H1 (cell line): ENCODE results near the gene AUH. TPM values are rescaled to one million over a fixed set of nuclear protein-coding genes. Genes with fewer than 3 reads are reported as not detected.

Experiments used
- CTCF ChIA-PET: fragments of 300-600 bp; sonication (Branson Sonifier 250); formaldehyde crosslinking; loops from one replicate; lab custom pipeline; 2021; ENCODE audit not compliant: partially characterized antibody; lab: Charles Lee
- POLR2A ChIA-PET: fragments of 300-600 bp; sonication (Branson Sonifier 250); formaldehyde crosslinking; loops from one replicate; lab custom pipeline; 2021; ENCODE audit warnings: inconsistent platforms; ENCODE audit not compliant: partially characterized antibody; lab: Charles Lee
- DNase-seq, 2 experiments: peaks; one replicate each; pipeline versions ENCODE4 v3.0.0 to v3.0.0-alpha.2; 2010 to 2022; ENCODE audit warnings: low spot score in 2 of 2, low read depth in 1 of 2, mixed read lengths in 1 of 2
- FAIRE-seq: peaks from 2 replicates; lab custom pipeline; 2011; peaks lifted over from hg19 to GRCh38; lab: Jason Lieb, UNC
- H2AFZ ChIP-seq: 2 replicates; pipeline ENCODE4 v1.8.1; 2012; ENCODE audit warnings: low read length, inconsistent platforms
- H2AK5ac ChIP-seq: 2 replicates; pipeline ENCODE4 v1.6.1; 2013; ENCODE audit warnings: low read depth, low read length
- H2BK120ac ChIP-seq: replicated peaks from 2 replicates; pipeline ENCODE3; 2013; ENCODE audit warnings: low read depth, low read length, inconsistent platforms
- H2BK12ac ChIP-seq: 2 replicates; pipeline ENCODE4 v1.6.1; 2013; ENCODE audit warnings: low read depth, low read length
- H2BK15ac ChIP-seq: 2 replicates; pipeline ENCODE4 v1.6.1; 2013; ENCODE audit warnings: low read length
- H2BK20ac ChIP-seq: 2 replicates; pipeline ENCODE4 v1.6.1; 2013; ENCODE audit warnings: low read length
- H2BK5ac ChIP-seq: 2 replicates; pipeline ENCODE4 v1.6.1; 2013; ENCODE audit warnings: low read depth, low read length
- H3K14ac ChIP-seq: 2 replicates; pipeline ENCODE4 v1.6.1; 2013; ENCODE audit warnings: inconsistent platforms; ENCODE audit not compliant: insufficient read length
- H3K18ac ChIP-seq: 2 replicates; pipeline ENCODE4 v1.6.1; 2013; ENCODE audit warnings: low read length; ENCODE audit errors: extremely low read depth
- H3K23ac ChIP-seq: 2 replicates; pipeline ENCODE4 v1.6.1; 2013; ENCODE audit warnings: inconsistent platforms; ENCODE audit not compliant: insufficient read length
- H3K23me2 ChIP-seq: 2 replicates; pipeline ENCODE4 v1.6.1; 2013; ENCODE audit warnings: low read depth, low read length
- H3K27ac ChIP-seq: 2 replicates; pipeline ENCODE4 v1.6.1; 2011; ENCODE audit warnings: low read depth, low read length, inconsistent platforms
- H3K27me3 ChIP-seq, 4 experiments: replicated peaks in 1 of 4; 1 replicate in 1 of 4; 2 replicates in 3 of 4; pipeline versions ENCODE4 v1.6.1 to v1.8.1; 2011 to 2013; ENCODE audit warnings: low read length in 3 of 4, mild to moderate bottlenecking in 3 of 4, inconsistent platforms in 2 of 4, mixed read lengths in 2 of 4, moderate library complexity in 1 of 4; ENCODE audit not compliant: control insufficient read depth in 3 of 4, insufficient read depth in 3 of 4; ENCODE audit errors: extremely low read depth in 1 of 4
- H3K36me3 ChIP-seq, 4 experiments: 2 replicates each; pipeline versions ENCODE4 v1.6.1 to v1.8.1; 2011 to 2013; ENCODE audit warnings: mild to moderate bottlenecking in 4 of 4, low read length in 3 of 4, moderate library complexity in 2 of 4, control low read depth in 1 of 4, inconsistent platforms in 1 of 4; ENCODE audit not compliant: insufficient read depth in 4 of 4, control insufficient read depth in 2 of 4
- H3K4ac ChIP-seq: replicated peaks from 2 replicates; pipeline ENCODE3; 2013; ENCODE audit warnings: low read length, low read depth, mixed read lengths, inconsistent platforms; ENCODE audit not compliant: insufficient read length
- H3K4me1 ChIP-seq, 4 experiments: replicated peaks in 1 of 4; 1 replicate in 1 of 4; 2 replicates in 3 of 4; pipeline versions ENCODE4 v1.6.1 to v1.8.1; 2011 to 2013; ENCODE audit warnings: low read length in 3 of 4, inconsistent platforms in 2 of 4, mixed read lengths in 1 of 4; ENCODE audit not compliant: insufficient read depth in 4 of 4, control insufficient read depth in 3 of 4
- H3K4me2 ChIP-seq, 2 experiments: 2 replicates each; pipeline versions ENCODE4 v1.6.1 to v1.8.1; 2011 to 2013; ENCODE audit warnings: low read depth in 2 of 2, low read length in 2 of 2, control low read depth in 1 of 2, inconsistent platforms in 1 of 2, mild to moderate bottlenecking in 1 of 2; ENCODE audit not compliant: insufficient read depth in 1 of 2
- H3K4me3 ChIP-seq, 4 experiments: fragments of 200-600, 300-600 bp in 1 of 4; sonication (generic), shearing (Covaris generic), sonication (Bioruptor Twin) in 1 of 4; 2 replicates each; pipeline versions ENCODE4 v1.5.1 to v1.8.1; 2011 to 2016; ENCODE audit warnings: low read length in 4 of 4, low read depth in 3 of 4, control low read depth in 2 of 4, inconsistent platforms in 2 of 4, mild to moderate bottlenecking in 2 of 4, mixed read lengths in 1 of 4, moderate library complexity in 1 of 4; ENCODE audit not compliant: insufficient read depth in 2 of 4; ENCODE audit errors: extremely low read depth in 1 of 4
- H3K56ac ChIP-seq: replicated peaks from 2 replicates; pipeline ENCODE3; 2013; ENCODE audit warnings: low read depth, mild to moderate bottlenecking, mixed read lengths, low read length, inconsistent platforms; ENCODE audit not compliant: insufficient read length
- H3K79me1 ChIP-seq: 2 replicates; pipeline ENCODE4 v1.6.1; 2013; ENCODE audit warnings: low read depth, low read length, control low read depth
- H3K79me2 ChIP-seq, 2 experiments: 2 replicates each; pipeline versions ENCODE4 v1.6.1 to v1.8.1; 2012 to 2013; ENCODE audit warnings: low read length in 2 of 2, mild to moderate bottlenecking in 2 of 2, inconsistent platforms in 1 of 2; ENCODE audit not compliant: insufficient read depth in 2 of 2, control insufficient read depth in 1 of 2
- H3K9ac ChIP-seq, 4 experiments: replicated peaks in 1 of 4; 1 replicate in 1 of 4; 2 replicates in 3 of 4; pipeline versions ENCODE4 v1.6.1 to v1.8.1; 2011 to 2013; ENCODE audit warnings: low read depth in 3 of 4, low read length in 3 of 4, control low read depth in 2 of 4, mild to moderate bottlenecking in 2 of 4, moderate library complexity in 2 of 4, inconsistent platforms in 1 of 4; ENCODE audit errors: extremely low read depth in 1 of 4
- H3K9me3 ChIP-seq, 2 experiments: 2 replicates each; pipeline versions ENCODE4 v1.6.1 to v1.8.1; 2012 to 2013; ENCODE audit warnings: mild to moderate bottlenecking in 2 of 2, moderate library complexity in 2 of 2, control low read depth in 1 of 2, inconsistent platforms in 1 of 2, low read depth in 1 of 2, low read length in 1 of 2, mixed read lengths in 1 of 2; ENCODE audit not compliant: insufficient read depth in 2 of 2
- H4K20me1 ChIP-seq, 2 experiments: replicated peaks in 1 of 2; 2 replicates each; pipeline versions ENCODE3 to v1.8.1; 2011 to 2013; ENCODE audit warnings: inconsistent platforms in 2 of 2, low read length in 2 of 2, mild to moderate bottlenecking in 1 of 2; ENCODE audit not compliant: insufficient read depth in 2 of 2, control insufficient read depth in 1 of 2
- H4K5ac ChIP-seq: 2 replicates; pipeline ENCODE4 v1.6.1; 2013; ENCODE audit warnings: low read length, low read depth, mixed read lengths, inconsistent platforms; ENCODE audit not compliant: insufficient read length
- H4K8ac ChIP-seq: 2 replicates; pipeline ENCODE4 v1.8.0; 2013; ENCODE audit warnings: mild to moderate bottlenecking, moderate library complexity, low read length, inconsistent platforms; ENCODE audit not compliant: insufficient read depth; ENCODE audit errors: extremely low read depth
- H4K91ac ChIP-seq: replicated peaks from 2 replicates; pipeline ENCODE3; 2013; ENCODE audit warnings: low read length, mixed read lengths, inconsistent platforms; ENCODE audit not compliant: insufficient read length
- ATF3 ChIP-seq: IDR thresholded peaks from 2 replicates; pipeline ENCODE4 v1.6.1; 2011; ENCODE audit warnings: low read depth, mild to moderate bottlenecking, low read length; ENCODE audit not compliant: insufficient read depth
- CHD1 ChIP-seq: IDR thresholded peaks from 2 replicates; pipeline ENCODE4 v1.6.1; 2012; ENCODE audit warnings: low read depth, low read length, improper control_type of control experiment
- KDM1A ChIP-seq: fragments of 200-600, 300-600 bp; sonication (generic); IDR thresholded peaks from 2 replicates; pipeline ENCODE4 v1.7.1; 2016; ENCODE audit warnings: mild to moderate bottlenecking, low read length, borderline replicate concordance
- MAFK ChIP-seq: IDR thresholded peaks from 2 replicates; pipeline ENCODE4 v1.6.1; 2012; ENCODE audit warnings: low read depth, mild to moderate bottlenecking, improper control_type of control experiment, low read length
- PHF8 ChIP-seq: fragments of 200-600 bp; sonication (generic); conservative IDR thresholded peaks from 2 replicates; pipeline ENCODE4 v1.7.1; 2012; ENCODE audit warnings: low read depth, mild to moderate bottlenecking, inconsistent platforms, low read length, moderate library complexity
- RBBP5 ChIP-seq: IDR thresholded peaks from 2 replicates; pipeline ENCODE4 v1.7.1; 2012; ENCODE audit warnings: low read depth, mild to moderate bottlenecking, inconsistent platforms, low read length, moderate library complexity, borderline replicate concordance
- RFX5 ChIP-seq: IDR thresholded peaks from 2 replicates; pipeline ENCODE4 v1.6.1; 2011; ENCODE audit warnings: low read depth, low read length, improper control_type of control experiment, borderline replicate concordance
- SIN3A ChIP-seq, 2 experiments: IDR thresholded peaks in 1 of 2; conservative IDR thresholded peaks in 1 of 2; 2 replicates each; pipeline ENCODE4 v1.6.1; 2011 to 2012; ENCODE audit warnings: low read length in 2 of 2, improper control_type of control experiment in 1 of 2, low read depth in 1 of 2, mild to moderate bottlenecking in 1 of 2
- SIRT6 ChIP-seq: IDR thresholded peaks from one replicate; pipeline ENCODE4 v1.7.1; 2012; ENCODE audit warnings: low read length, inconsistent platforms
- TCF12 ChIP-seq: IDR thresholded peaks from 2 replicates; pipeline ENCODE4 v1.6.1; 2011; ENCODE audit warnings: low read depth, mild to moderate bottlenecking, low read length
- WGBS, 2 experiments: shearing (Covaris generic) in 1 of 2; methylation state at CpG; one replicate each; pipeline versions ENCODE4 v1.1.6 to v1.1.7; 2013 to 2015; ENCODE audit warnings: low lambda C conversion rate in 2 of 2, mixed read lengths in 2 of 2, inconsistent platforms in 1 of 2, low coverage in 1 of 2, missing lambda C conversion rate in 1 of 2; ENCODE audit not compliant: insufficient replicate concordance in 2 of 2, insufficient coverage in 1 of 2, insufficient read length in 1 of 2; ENCODE audit errors: extremely low coverage in 1 of 2, missing lambda C conversion rate in 1 of 2; 5-methylcytosine and 5-hydroxymethylcytosine counted together
- polyA plus RNA-seq, 7 experiments: library from polyadenylated mRNA; depleted of rRNA in 3 of 7; stranded (reverse) in 5 of 7; unstranded in 2 of 7; fragments of >200 nt in 5 of 7; fragments of 200-250 nt in 2 of 7; gene quantifications; 1 replicate in 5 of 7; 2 replicates in 1 of 7; 4 replicates in 1 of 7; pipeline versions ENCODE4 v1.2.1 to v1.2.3, GENCODE V29; 2011 to 2013; ENCODE audit warnings: missing spikeins in 2 of 7, mixed read lengths in 2 of 7
- total RNA-seq: library from RNA; stranded (reverse); fragmentation: NEBNext Ultra II Directional; extraction: Animal tissue kit (Norgen Biotek cat#: 25700); gene quantifications from 2 replicates; pipeline ENCODE4 v1.2.1, GENCODE V29; 2021
- TF ChIP-seq, protein P1 (sequence below): IDR thresholded peaks from 2 replicates; pipeline ENCODE4 v1.6.1; 2012; ENCODE audit warnings: inconsistent platforms

AUH gene
- total and polyA plus RNA-seq, 2 of the 8 experiments (the other 6 are each of a cell fraction or from before 2014, with no cell fraction given) = 5.8 to 21.9 TPM

DNA sequence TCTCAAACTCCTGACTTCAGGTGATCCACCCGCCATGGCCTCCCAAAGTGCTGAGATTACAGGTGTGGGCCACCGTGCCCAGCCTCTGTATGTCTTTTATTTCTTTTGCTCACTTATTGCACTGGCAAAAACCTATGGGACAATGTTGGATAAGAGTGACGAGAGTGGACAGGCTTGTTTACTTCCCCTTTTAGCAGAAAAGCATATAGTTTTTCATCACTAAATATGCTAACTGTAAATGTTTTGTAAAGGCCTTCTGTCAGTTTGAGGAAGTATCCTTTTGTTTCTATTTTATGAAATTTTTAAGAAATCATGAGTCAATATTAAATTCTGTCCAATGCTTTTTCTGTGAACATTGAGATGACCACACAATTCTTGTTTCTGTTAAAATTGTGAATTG lies 103.3 kb downstream of the AUH start:
- H3K18ac ChIP-seq = no peak overlapping the region
- no peak overlapping the region for H2BK5ac ChIP-seq
- H3K9me3 ChIP-seq = no peaks in the 10 kb centered on the region
- H3K79me1 ChIP-seq = no peaks in the 10 kb centered on the region
- no peak overlapping the region for H3K4me3 ChIP-seq
- no peaks in the 10 kb centered on the region for H3K27me3 ChIP-seq
- no peak overlapping the region for H4K5ac ChIP-seq
- H3K4me1 ChIP-seq = no peaks in the 10 kb centered on the region
- H4K8ac ChIP-seq = no peak overlapping the region
- no peak overlapping the region for H2BK15ac ChIP-seq
- ChIA-PET POLR2A (no interaction called here), CTCF (no interaction called here)
- no peaks in the 10 kb centered on the region for H4K20me1 ChIP-seq
- no peak overlapping the region for H2AFZ ChIP-seq
- no peak overlapping the region for H4K91ac ChIP-seq
- no peak for FAIRE-seq
- no peak overlapping the region for H2BK20ac ChIP-seq
- no peak overlapping the region for H3K27ac ChIP-seq
- no peak overlapping the region for H2AK5ac ChIP-seq
- H2BK12ac ChIP-seq = no peak overlapping the region
- H3K14ac ChIP-seq = no peak overlapping the region
- DNase-seq = no peak
- no peak overlapping the region for H3K23ac ChIP-seq
- no peaks in the 10 kb centered on the region for H3K79me2 ChIP-seq
- 96% methylated on average over 3 of the region's 3 CpGs; no CpG with 5 or more reads in 1 of the 2 experiments for WGBS, 2 experiments
- no peak overlapping the region for H2BK120ac ChIP-seq
- H3K4ac ChIP-seq = no peak overlapping the region
- H3K36me3 ChIP-seq = no peaks in the 10 kb centered on the region
- no peak overlapping the region for H3K4me2 ChIP-seq
- no peak overlapping the region for H3K56ac ChIP-seq
- no peak overlapping the region for H3K9ac ChIP-seq
- no peaks in the 10 kb centered on the region for H3K23me2 ChIP-seq
- TF ChIP-seq RFX5 (no peak), MAFK (no peak), SIN3A (conservative IDR thresholded peaks at IDR 0.05 in 1 of 2, IDR thresholded peaks at IDR 0.05 in 1 of 2; ENCODE audit: low read depth in 1 of 2, low read length in 2 of 2) (no peak), RBBP5 (no peak), TCF12 (no peak), ATF3 (no peak), SIRT6 (no peak), PHF8 (no peak), CHD1 (no peak), KDM1A (no peak)
- TF ChIP-seq, protein P1, sequence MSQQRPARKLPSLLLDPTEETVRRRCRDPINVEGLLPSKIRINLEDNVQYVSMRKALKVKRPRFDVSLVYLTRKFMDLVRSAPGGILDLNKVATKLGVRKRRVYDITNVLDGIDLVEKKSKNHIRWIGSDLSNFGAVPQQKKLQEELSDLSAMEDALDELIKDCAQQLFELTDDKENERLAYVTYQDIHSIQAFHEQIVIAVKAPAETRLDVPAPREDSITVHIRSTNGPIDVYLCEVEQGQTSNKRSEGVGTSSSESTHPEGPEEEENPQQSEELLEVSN = no peak
